Endothelial cell of hepatic sinusoid (primary cell): ENCODE results near the gene CCBE1.
"Not testable (repeated sequence)": the region's sequence is repeated elsewhere in the genome, so short reads cannot be mapped to it uniquely, and the experiment has no call there.

Experiments used
- in situ Hi-C: cut with HindIII; loops from 2 replicates; pipeline ENCODE4 v1.10.0; 2017; ENCODE audit warnings: low sequenced_read_pairs

Gene CCBE1

DNA sequence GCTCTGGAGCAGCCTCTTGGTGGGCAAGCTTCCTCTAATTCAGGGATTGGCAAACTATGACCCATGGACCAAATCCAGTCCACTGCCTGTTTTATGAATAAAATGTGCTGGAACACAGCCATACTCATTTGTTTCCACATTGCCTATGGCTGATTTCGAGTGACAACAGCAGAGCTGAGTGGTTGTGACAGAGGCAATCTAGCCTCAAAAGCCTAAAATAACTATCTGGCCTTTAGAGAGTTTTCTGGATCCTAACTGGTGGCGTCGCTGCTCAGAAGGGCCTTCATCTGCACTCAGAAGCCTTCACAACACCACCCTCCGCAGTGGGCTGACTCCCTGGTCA, 147.1 kb downstream of the CCBE1 start:
- in situ Hi-C loops = no loop called here

DNA sequence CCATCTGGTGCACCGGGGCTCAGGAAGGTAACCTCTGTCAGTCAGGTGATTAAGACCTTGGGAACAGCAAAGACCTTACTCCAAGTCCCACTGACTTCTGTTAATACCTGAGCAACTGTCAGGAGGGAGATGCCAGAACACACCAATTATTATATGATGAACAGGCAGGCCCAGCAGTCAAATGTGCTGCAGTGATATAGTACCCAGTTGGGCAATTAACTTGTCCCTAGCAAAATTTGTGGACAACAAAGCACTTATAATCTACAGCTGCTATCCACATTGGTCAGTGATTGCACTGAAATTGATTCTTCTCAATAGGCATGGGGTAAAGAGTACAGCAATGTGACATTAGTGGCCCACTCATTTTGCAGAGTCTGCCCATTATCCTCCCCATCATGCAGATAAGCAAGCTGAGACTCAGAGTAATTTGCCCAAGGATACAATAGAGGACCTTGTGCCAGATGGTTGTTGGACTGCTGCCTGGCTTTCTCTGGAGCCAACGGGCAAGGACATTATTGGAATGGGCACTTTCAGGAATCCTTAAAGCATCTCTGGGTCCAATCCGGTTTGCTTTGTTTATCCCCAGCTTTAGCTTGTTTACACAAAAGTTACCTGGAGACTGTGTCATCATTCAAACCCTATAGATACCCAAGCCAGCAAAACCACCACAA, 147.6 kb downstream of the CCBE1 start:
- in situ Hi-C loops = loop anchor here (5.0 kb wide), 1 partner anchor 72 kb away; no protein-coding TSS in a partner anchor

DNA sequence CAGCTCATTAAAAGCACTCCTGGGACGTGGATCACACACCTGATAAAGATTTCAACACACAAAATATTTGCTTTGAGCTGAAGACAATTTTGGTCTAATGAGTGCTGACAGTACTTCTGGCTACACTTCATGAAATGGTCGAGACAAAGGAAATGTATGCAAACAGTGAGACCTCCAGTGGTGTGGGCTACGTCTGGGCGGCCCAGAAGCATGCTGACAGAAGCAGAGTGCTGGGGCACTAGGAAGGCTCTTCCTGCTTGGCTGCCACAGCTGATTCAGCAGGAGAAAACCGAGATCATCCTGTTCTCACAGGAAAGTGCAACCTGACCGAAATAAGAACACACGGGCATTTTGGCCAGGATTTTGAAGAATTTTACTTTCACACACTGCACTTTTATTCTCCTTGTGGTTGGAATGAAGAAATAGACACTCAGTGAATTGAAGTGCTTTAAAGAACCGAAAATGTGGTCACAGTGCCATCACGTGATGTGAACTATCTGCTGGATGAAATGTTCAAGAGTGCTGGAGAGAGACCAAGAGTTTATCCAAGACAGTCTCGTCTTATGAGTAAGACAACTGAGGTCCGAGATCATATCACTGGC, 149.5 kb downstream of the CCBE1 start:
- in situ Hi-C loops = loop anchor here (5.0 kb wide), 1 partner anchor 70 kb away; no protein-coding TSS in a partner anchor

DNA sequence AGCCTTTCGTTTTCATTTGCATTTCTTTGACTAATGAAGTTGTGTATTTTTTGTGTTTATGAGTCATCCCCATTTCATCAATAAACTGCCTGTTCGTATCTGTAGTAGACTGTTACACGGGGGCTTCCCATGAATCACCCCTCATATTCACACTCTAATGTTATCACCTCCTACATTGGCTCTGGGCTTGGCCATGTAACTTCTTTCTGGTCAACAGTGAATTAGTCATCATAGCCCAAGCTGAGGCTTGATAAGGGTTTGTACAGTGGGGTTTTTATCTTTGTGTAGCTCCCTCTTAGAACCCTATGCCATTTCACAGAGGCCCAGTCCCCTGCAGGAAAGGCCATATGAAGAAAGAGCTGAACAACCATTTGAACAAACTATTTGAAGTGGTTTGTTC, 151.0 kb downstream of the CCBE1 start:
- in situ Hi-C loops = loop anchor here (5.0 kb wide), 1 partner anchor 69 kb away; no protein-coding TSS in a partner anchor

GRCh38 chr18:59540780-59541179, 156.4 kb downstream of the CCBE1 start:
- in situ Hi-C loops = loop anchor here (5.0 kb wide), 1 partner anchor 57 kb away; no protein-coding TSS in a partner anchor

GRCh38 chr18:59540346-59540745, 156.9 kb downstream of the CCBE1 start:
- in situ Hi-C loops = loop anchor here (5.0 kb wide), 1 partner anchor 57 kb away; no protein-coding TSS in a partner anchor

GRCh38 chr18:59539108-59539507, 158.1 kb downstream of the CCBE1 start:
- in situ Hi-C loops = no loop called here

DNA sequence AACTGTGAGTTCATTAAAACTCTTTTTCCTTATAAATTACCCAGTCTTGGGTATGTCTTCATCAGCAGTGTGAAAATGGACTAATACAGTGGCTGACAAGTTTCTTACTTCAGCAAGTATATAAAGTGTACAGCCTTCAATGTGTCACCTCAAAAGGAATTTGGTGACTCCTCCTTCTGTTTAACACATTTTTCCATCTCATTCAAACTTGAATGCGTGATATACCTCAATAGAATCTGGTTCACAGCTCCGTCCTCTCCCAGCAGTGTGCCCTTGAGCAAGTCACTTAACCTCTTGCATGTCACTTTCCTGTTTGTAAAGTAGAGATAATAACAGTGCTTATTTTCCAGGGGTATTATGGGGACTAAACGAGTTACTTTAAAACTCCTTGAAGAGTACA, 159.6 kb downstream of the CCBE1 start:
- in situ Hi-C loops = no loop called here

- in situ Hi-C loops = no loop called here
Observed at GRCh38 chr18:59536166-59536565, 161.1 kb downstream of the CCBE1 start.

DNA sequence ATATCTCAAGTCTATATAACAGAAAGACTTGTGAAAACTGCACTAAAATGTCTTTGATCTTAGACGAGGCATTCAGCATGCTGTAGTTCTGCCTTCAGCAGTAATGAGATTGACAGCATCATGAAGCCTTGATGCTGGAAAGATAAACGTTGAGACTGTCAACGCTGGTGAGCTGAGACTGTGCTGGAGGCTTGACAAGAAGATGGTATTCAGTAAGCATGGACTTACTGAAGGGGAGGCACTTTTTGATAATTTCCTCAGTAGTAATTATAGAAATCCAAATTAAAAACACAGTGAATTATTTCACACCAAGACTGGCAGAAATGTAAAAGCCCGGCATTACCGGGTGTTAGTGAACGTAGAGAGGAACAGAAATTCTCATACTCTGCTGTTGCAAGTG, 162.2 kb downstream of the CCBE1 start:
- in situ Hi-C loops = no loop called here

DNA sequence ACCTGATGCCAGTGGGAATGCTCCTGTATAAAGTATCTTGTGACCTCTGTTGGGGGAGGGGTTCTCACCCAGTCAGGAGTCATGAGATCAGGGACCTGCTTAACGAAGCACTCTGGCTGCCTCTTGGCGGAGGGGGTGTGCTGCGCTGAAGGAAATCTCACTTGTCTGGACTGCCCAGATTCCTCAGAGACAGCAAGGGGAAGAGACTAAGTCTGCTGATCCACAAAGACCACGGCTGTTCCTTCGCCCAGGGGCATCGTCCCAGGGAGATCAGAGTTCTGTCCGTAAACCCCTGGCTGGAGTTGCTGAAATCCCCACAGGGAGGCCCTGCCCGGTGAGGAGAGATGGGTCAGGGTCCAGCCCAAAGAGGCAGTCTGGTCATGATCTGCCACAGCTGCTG, 168.4 kb downstream of the CCBE1 start:
- in situ Hi-C loops = no loop called here

DNA sequence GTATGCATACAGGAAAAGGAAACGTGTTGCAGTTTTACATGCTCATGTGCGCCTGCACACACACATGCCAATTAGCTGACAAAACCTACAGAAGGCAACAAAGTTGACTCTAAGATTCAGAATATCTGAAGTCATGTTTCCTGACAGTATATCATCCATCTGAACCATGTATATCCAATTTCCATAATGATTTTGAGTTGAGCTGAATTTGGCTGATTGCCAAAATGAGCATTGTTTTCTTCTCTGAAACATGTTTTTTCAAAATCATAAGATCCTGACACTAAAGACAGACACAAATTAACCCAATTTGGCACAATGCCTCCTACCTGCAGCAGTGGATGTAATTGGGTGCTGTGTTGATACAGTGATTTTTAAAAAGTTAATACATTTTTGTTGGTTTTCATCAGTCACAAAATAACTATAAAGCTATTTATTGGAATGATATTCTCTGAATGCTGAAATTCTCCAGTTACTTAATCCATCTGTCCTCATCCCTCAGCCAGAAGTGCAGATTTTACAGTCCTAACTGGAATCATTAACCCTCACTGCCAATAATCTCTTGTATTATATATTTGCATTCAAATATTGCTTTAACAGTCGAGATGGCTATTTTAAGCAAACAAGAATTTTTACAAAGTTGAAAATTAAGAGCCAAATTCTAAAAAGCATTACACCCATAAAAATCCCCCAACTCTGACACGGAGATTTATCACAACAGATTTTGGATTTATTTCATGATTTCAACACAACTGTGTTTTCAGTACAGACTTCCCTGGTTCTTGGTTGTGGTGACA, 176.5 kb downstream of the CCBE1 start:
- in situ Hi-C loops = no loop called here

DNA sequence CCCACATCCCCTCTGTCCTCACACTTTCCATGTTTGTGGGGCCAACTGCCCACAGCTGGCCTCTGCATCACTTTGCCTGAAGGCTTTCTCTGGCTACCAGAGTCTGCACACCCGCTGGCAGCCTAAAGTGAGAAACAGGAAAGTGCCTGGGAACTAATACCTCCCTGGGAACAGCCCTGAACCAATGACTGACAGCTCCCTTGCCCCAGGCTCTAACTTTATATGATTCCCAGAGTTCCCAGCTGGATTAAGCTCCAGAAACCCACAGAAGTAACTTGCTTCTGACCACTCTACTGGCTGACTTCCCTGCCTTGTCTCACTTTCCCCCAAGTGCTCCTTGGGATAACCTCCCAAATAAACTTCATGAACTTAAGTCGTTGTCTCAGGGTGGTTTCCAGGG, 178.5 kb downstream of the CCBE1 start:
- in situ Hi-C loops = no loop called here

DNA sequence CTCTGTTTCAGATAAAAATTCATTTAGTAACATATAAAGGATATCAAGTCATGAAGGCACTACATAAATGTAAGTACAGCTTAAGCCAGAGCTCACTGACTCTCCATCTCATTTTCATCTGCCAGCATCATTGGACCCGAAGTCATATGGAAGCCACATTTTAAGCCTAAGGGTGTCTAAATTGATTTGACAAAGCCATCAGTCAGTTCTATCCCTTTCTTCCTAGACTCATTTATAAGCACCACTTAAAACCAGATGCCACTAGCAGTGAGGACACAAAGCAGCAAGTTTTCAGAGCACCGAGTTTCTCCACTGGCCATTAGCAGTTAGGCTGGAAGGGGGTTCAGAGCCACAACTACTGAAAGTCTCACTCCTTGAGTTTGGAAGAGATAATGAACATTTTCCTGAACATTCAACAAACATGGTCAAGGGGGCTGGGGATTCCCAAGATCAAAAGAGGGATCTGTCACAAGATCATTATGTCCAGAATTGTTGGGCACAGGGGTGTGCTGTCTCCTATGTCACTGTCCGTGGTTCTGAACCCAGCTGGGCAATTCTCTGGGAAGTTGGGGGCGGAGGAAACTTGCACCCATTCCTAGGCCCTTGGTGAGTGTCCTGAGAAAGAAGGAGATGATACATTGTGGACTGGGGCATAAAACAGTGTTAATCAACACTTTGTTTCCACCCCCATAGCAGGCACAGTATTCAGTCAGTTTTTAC, 179.6 kb downstream of the CCBE1 start:
- in situ Hi-C loops = no loop called here

GRCh38 chr18:59516356-59517155, 180.7 kb downstream of the CCBE1 start:
- in situ Hi-C loops = no loop called here

DNA sequence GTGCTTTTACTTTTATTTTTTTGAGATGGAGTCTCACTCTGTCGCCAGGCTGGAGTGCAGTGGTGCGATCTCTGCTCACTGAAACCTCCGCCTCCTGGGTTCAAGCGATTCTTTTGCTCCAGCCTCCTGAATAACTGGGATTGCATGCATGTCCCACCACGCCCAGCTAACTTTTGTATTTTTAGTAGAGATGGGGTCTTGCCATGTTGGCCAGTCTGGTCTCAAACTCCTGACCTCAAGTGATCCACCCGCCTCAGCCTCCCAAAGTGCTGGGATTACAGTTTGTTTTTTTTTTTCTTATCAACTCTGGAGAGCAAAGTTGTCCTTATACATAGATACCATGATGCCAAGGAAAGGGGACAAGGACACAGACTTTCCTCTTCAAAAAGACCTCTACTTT, 181.3 kb downstream of the CCBE1 start:
- in situ Hi-C loops = not testable (repeated sequence)

GRCh38 chr18:59515147-59515546, 182.1 kb downstream of the CCBE1 start:
- in situ Hi-C loops = no loop called here

DNA sequence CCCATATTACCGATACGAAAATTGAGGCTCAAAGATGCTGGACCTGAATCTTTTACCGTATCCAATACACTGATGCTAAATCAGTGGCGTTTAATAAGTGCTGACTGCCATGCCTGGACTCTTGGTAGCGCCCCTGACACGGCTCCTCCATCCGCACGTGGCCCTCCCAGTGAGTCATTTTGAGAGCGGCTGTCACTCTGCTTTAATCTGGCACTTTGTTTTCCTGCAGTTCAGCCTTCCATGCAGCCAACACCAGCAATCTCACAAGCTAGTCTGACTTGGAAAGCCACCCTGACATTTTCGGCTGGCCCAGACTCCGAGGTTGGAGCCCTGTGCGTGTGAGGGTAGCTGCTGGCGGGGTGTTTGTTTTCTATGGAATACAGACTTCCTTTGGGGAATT, 183.0 kb downstream of the CCBE1 start:
- in situ Hi-C loops = no loop called here

GRCh38 chr18:59512025-59512755, 185.0 kb downstream of the CCBE1 start:
- in situ Hi-C loops = no loop called here
